H9 (cell line): Measurements from ENCODE around the gene MATN1. TPM values are rescaled to one million over a fixed set of nuclear protein-coding genes. Genes with fewer than 3 reads are reported as not detected.

Experiments used
- DNase-seq: peaks from one replicate; pipeline ENCODE4 v3.0.0-alpha.2; 2017
- H2AFZ ChIP-seq: one replicate; pipeline ENCODE4 v1.6.1; 2013; ENCODE audit warnings: mild to moderate bottlenecking, low read length, control low read depth, moderate library complexity
- H2AK5ac ChIP-seq: 2 replicates; pipeline ENCODE4 v1.6.1; 2013; ENCODE audit warnings: low read length, control low read depth, mixed read lengths; ENCODE audit not compliant: insufficient read length
- H2BK120ac ChIP-seq: one replicate; pipeline ENCODE4 v1.6.1; 2013; ENCODE audit warnings: low read depth, mild to moderate bottlenecking, low read length, control low read depth, inconsistent platforms; ENCODE audit not compliant: poor library complexity, severe bottlenecking
- H2BK12ac ChIP-seq: 2 replicates; pipeline ENCODE4 v1.6.1; 2013; ENCODE audit warnings: low read length, control low read depth, mixed read lengths, low read depth; ENCODE audit not compliant: insufficient read length
- H2BK15ac ChIP-seq: 2 replicates; pipeline ENCODE4 v1.6.1; 2013; ENCODE audit warnings: low read depth, low read length, control low read depth
- H2BK20ac ChIP-seq: one replicate; pipeline ENCODE4 v1.6.1; 2013; ENCODE audit warnings: low read depth, mild to moderate bottlenecking, low read length, control low read depth, inconsistent platforms; ENCODE audit not compliant: poor library complexity, severe bottlenecking
- H2BK5ac ChIP-seq: 2 replicates; pipeline ENCODE4 v1.6.1; 2013; ENCODE audit warnings: low read length, control low read depth, mixed read lengths; ENCODE audit not compliant: insufficient read length
- H3K14ac ChIP-seq: 2 replicates; pipeline ENCODE4 v1.6.1; 2013; ENCODE audit warnings: low read length, control low read depth; ENCODE audit not compliant: insufficient read depth
- H3K18ac ChIP-seq: 2 replicates; pipeline ENCODE4 v1.6.1; 2013; ENCODE audit warnings: low read depth, mild to moderate bottlenecking, mixed read lengths, low read length, control low read depth; ENCODE audit not compliant: insufficient read length
- H3K23ac ChIP-seq: 2 replicates; pipeline ENCODE4 v1.6.1; 2013; ENCODE audit warnings: low read length, control low read depth, mixed read lengths, low read depth; ENCODE audit not compliant: insufficient read length
- H3K23me2 ChIP-seq: 2 replicates; pipeline ENCODE4 v1.6.1; 2013; ENCODE audit warnings: low read depth, mild to moderate bottlenecking, mixed read lengths, low read length, control low read depth; ENCODE audit not compliant: insufficient read length, poor library complexity, severe bottlenecking
- H3K27ac ChIP-seq: 2 replicates; pipeline ENCODE4 v1.5.1; 2013; ENCODE audit warnings: low read length, control low read depth, mixed read lengths, low read depth; ENCODE audit not compliant: insufficient read length
- H3K27me3 ChIP-seq: 2 replicates; pipeline ENCODE4 v1.6.1; 2013; ENCODE audit warnings: low read length, control low read depth, inconsistent platforms; ENCODE audit not compliant: insufficient read depth
- H3K4ac ChIP-seq: 2 replicates; pipeline ENCODE4 v1.6.1; 2013; ENCODE audit warnings: low read depth, mild to moderate bottlenecking, control low read depth, inconsistent platforms, low read length, moderate library complexity
- H3K4me1 ChIP-seq: 2 replicates; pipeline ENCODE4 v1.6.1; 2013; ENCODE audit warnings: low read length, control low read depth, inconsistent platforms; ENCODE audit not compliant: insufficient read depth
- H3K4me2 ChIP-seq: 2 replicates; pipeline ENCODE4 v1.6.1; 2013; ENCODE audit warnings: low read length, control low read depth, mixed read lengths; ENCODE audit not compliant: insufficient read length, insufficient read depth
- H3K56ac ChIP-seq: 2 replicates; pipeline ENCODE4 v1.6.1; 2013; ENCODE audit warnings: low read depth, mild to moderate bottlenecking, mixed read lengths, low read length, control low read depth; ENCODE audit not compliant: insufficient read length
- H3K79me1 ChIP-seq: 2 replicates; pipeline ENCODE4 v1.6.1; 2013; ENCODE audit warnings: low read depth, mild to moderate bottlenecking, moderate library complexity, low read length, control low read depth, inconsistent platforms; ENCODE audit not compliant: insufficient read depth, poor library complexity, severe bottlenecking
- H3K79me2 ChIP-seq: 2 replicates; pipeline ENCODE4 v1.6.1; 2013; ENCODE audit warnings: low read length, control low read depth, inconsistent platforms; ENCODE audit not compliant: insufficient read depth
- H3K9ac ChIP-seq: 2 replicates; pipeline ENCODE4 v1.6.1; 2013; ENCODE audit warnings: low read length, control low read depth, mixed read lengths; ENCODE audit not compliant: insufficient read length; ENCODE audit errors: extremely low read depth
- H3K9me3 ChIP-seq: one replicate; pipeline ENCODE4 v1.6.1; 2013; ENCODE audit warnings: low read depth, low read length, inconsistent platforms; ENCODE audit not compliant: control insufficient read depth
- H3T11ph ChIP-seq: one replicate; pipeline ENCODE4 v1.6.1; 2013; ENCODE audit warnings: mild to moderate bottlenecking, low read length, control low read depth, inconsistent platforms
- H4K20me1 ChIP-seq: one replicate; pipeline ENCODE4 v1.6.1; 2013; ENCODE audit not compliant: control insufficient read depth, insufficient read length, insufficient read depth
- H4K5ac ChIP-seq: 2 replicates; pipeline ENCODE4 v1.6.1; 2013; ENCODE audit warnings: low read depth, mild to moderate bottlenecking, mixed read lengths, low read length, control low read depth; ENCODE audit not compliant: insufficient read length
- H4K8ac ChIP-seq: replicated peaks from 2 replicates; pipeline ENCODE4 v1.6.1; 2013; ENCODE audit warnings: low read length, control low read depth, mixed read lengths, low read depth; ENCODE audit not compliant: insufficient read length
- H4K91ac ChIP-seq: 2 replicates; pipeline ENCODE4 v1.6.1; 2013; ENCODE audit warnings: low read depth, mild to moderate bottlenecking, moderate library complexity, mixed read lengths, low read length, control low read depth; ENCODE audit not compliant: insufficient read length
- H3K27ac Mint-ChIP-seq, 3 experiments: 2 replicates in 2 of 3; 3 replicates in 1 of 3; pipeline ENCODE4 v1.8.0; 2020 to 2021; ENCODE audit warnings: mixed read lengths in 3 of 3, mild to moderate bottlenecking in 1 of 3, moderate library complexity in 1 of 3
- H3K27me3 Mint-ChIP-seq: 2 replicates; pipeline ENCODE4 v1.8.0; 2021; ENCODE audit warnings: low read depth, mild to moderate bottlenecking, moderate library complexity, mixed read lengths
- H3K36me3 Mint-ChIP-seq, 3 experiments: 2 replicates in 2 of 3; 3 replicates in 1 of 3; pipeline ENCODE4 v1.8.0; 2020 to 2021; ENCODE audit warnings: low read depth in 3 of 3, mixed read lengths in 3 of 3; ENCODE audit not compliant: insufficient read depth in 1 of 3
- H3K4me1 Mint-ChIP-seq, 2 experiments: 2 replicates each; pipeline ENCODE4 v1.8.0; 2020; ENCODE audit warnings: mixed read lengths in 2 of 2
- H3K4me3 Mint-ChIP-seq, 2 experiments: 2 replicates in 1 of 2; 3 replicates in 1 of 2; pipeline ENCODE4 v1.8.0; 2020 to 2021; ENCODE audit warnings: mild to moderate bottlenecking in 2 of 2, mixed read lengths in 2 of 2, moderate library complexity in 1 of 2
- H3K9me3 Mint-ChIP-seq, 2 experiments: 2 replicates in 1 of 2; 3 replicates in 1 of 2; pipeline ENCODE4 v1.8.0; 2020; ENCODE audit warnings: mild to moderate bottlenecking in 2 of 2, mixed read lengths in 2 of 2, moderate library complexity in 1 of 2
- CTCF ChIP-seq: fragments of 200-600 bp; sonication (generic); conservative IDR thresholded peaks from 3 replicates; pipeline ENCODE4 v1.8.0; 2021; ENCODE audit warnings: antibody characterized with exemption, mild to moderate bottlenecking
- WGBS: extraction: QIAGEN DNeasy Blood & Tissue Kit; methylation state at CpG from one replicate; pipeline ENCODE4 v1.1.7; 2013; ENCODE audit warnings: missing lambda C conversion rate, low lambda C conversion rate, mixed read lengths; ENCODE audit not compliant: insufficient read length; ENCODE audit errors: extremely low coverage; 5-methylcytosine and 5-hydroxymethylcytosine counted together
- total RNA-seq: library from RNA; stranded (reverse); gene quantifications from 2 replicates; pipeline ENCODE4 v1.2.1, GENCODE V29; 2021

Gene MATN1
- total RNA-seq, 1 experiment from 2014 or later = not detected

- Histone ChIP-seq H4K8ac (no peak overlapping the region), H3K79me1 (no peaks in the 10 kb centered on the region), H2BK20ac (no peak overlapping the region), H3K14ac (no peak overlapping the region), H3K23ac (no peak overlapping the region), H3K9me3 (no peaks in the 10 kb centered on the region), H3K23me2 (no peaks in the 10 kb centered on the region), H3K4me1 (no peaks in the 10 kb centered on the region), H3K56ac (no peak overlapping the region), H3K79me2 (no peaks in the 10 kb centered on the region), H2AK5ac (no peak overlapping the region), H3K18ac (no peak overlapping the region), H3K4ac (no peak overlapping the region), H2BK12ac (no peak overlapping the region), H4K91ac (no peak overlapping the region), H3K9ac (no peak overlapping the region), H3K27me3 (no peaks in the 10 kb centered on the region), H3T11ph (no peak overlapping the region), H2AFZ (no peak overlapping the region), H2BK120ac (no peak overlapping the region), H4K20me1 (no peaks in the 10 kb centered on the region), H3K27ac (no peak overlapping the region), H2BK15ac (no peak overlapping the region), H3K4me2 (no peak overlapping the region), H2BK5ac (no peak overlapping the region), H4K5ac (no peak overlapping the region)
- DNase-seq = no peak
- Mint-ChIP-seq H3K9me3 (peaks cover 0 to 3% of the 10 kb centered on the region in 2 experiments; a peak in 2 of 5 replicates), H3K4me3 (no peak overlapping the region), H3K36me3 (peaks cover 0 to 4% (median 0%) of the 10 kb centered on the region in 3 experiments; a peak in 1 of 7 replicates), H3K4me1 (peaks cover 17 to 31% of the 10 kb centered on the region in 2 experiments), H3K27me3 (peaks cover 3% of the 10 kb centered on the region), H3K27ac (no peak overlapping the region; a peak in 1 of 7 replicates)
- WGBS = no CpG with 5 or more reads among the region's 6 CpGs
- TF ChIP-seq CTCF = no peak
Observed at GRCh38 chr1:30755334-30755733, 31.9 kb upstream of the MATN1 start.
